HG03469 (cell line): ENCODE measurements around the gene IFFO2.

Source experiments
- ATAC-seq: cut with Tn5 transposase; IDR thresholded peaks from one replicate; pipeline ENCODE4 v1.9.1; 2021; ENCODE audit warnings: mild to moderate bottlenecking, moderate library complexity, moderate number of reproducible peaks; ENCODE audit not compliant: unreplicated experiment

IFFO2 gene

GRCh38 chr1:18938707-18939070 lies 17.8 kb downstream of the IFFO2 start:
- no peak for ATAC-seq

DNA sequence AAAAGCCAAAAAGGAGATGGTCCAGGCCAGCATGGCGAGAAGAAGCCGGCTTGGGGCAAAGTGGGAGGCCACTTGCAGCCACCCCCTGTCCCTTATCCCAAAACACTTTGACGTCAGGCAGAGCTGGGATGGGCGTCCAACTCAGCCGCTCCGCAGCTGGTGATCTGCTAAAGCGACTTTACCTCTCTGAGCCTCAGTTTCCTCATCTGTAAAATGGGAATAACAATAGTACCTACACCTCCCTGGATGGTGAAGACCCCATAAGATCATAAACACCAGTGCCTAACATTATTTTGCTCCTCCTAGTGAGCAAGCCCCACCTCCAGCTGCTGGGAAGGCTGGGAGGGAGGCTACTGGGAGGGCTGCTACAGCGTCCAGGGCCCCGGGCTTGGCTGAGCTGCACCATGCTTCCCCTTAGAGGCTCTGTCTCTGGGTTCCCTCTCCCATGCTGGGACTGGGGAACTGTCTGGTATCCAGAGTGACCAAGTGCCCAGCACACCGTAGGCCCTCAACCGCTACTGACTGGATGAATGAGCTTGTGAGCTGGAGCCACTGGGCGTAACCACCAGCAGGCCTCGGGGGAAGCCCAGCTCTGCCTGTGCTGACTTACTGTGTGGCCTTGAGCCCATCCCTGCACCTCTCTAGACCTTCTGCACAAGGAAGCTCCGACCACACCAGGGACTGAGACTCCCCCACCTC lies 18.3 kb downstream of the IFFO2 start:
- ATAC-seq: no peak

DNA sequence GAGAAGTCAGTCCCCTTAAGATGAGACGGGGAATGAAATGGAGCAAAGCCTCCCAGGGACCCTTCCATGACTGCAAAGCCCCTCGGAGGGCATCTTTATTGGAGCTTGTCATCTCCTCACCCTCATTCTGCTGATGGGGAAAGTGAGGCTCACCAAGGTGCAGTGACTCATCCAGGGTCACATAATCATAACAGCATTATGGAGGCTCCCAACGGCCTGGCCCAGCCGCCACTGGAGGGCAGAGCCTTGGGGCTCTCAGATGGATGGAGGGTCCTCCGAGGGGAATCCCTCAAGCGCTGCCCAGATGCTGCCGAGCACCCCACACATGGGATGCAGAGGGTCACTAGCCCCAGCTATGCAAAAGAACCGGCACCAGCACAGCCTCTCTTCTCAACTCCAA lies 18.9 kb downstream of the IFFO2 start:
- ATAC-seq: no peak

DNA sequence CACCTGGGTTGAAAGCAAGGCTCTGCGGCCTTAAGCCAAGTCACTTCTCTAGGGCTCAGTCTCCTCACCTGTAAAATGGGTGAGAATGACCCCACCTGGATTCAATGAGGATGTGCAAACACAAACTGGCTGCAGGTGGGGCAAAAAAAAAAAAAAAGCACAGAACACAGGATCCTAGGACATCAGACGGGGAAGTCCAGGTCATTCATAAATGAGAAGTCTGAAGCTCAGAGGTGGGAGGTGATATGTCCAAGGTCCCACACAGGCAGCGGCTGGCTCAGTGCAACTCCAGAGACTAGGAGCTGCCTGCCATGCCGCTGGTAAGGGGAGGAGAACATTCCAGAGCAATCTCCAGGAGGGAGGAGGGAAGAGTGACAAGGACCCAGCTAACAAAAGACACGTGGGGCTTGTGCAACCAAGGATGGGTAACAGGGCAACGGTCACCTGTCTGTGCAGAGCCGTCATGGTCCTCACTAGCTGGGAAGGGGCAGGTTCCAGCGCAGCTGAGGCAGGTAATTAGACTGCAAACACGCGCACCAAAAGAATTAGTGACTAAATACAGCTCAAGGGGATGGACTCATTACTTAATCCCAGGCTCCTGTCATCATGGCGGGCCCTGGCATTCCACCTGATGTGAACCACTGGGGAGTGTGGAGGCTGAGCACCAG lies 19.5 kb downstream of the IFFO2 start:
- ATAC-seq: no peak

DNA sequence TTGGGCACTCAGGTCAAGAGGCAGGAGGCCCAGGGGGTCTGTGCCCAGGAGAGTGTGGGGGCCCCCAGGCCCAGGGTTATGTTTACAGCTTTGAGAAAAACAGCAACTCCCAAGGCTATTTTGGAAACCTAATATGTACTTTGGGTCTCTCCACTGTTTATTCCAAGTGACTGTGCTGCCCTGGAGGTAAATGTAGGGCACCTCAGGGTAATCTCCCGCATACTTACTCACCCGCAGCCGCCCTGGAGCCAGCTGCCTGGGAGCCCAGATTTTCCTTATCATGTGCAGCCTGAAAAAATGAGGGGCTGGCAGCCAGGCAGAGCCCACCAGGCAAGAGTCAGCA lies 20.0 kb downstream of the IFFO2 start:
- no peak for ATAC-seq

DNA sequence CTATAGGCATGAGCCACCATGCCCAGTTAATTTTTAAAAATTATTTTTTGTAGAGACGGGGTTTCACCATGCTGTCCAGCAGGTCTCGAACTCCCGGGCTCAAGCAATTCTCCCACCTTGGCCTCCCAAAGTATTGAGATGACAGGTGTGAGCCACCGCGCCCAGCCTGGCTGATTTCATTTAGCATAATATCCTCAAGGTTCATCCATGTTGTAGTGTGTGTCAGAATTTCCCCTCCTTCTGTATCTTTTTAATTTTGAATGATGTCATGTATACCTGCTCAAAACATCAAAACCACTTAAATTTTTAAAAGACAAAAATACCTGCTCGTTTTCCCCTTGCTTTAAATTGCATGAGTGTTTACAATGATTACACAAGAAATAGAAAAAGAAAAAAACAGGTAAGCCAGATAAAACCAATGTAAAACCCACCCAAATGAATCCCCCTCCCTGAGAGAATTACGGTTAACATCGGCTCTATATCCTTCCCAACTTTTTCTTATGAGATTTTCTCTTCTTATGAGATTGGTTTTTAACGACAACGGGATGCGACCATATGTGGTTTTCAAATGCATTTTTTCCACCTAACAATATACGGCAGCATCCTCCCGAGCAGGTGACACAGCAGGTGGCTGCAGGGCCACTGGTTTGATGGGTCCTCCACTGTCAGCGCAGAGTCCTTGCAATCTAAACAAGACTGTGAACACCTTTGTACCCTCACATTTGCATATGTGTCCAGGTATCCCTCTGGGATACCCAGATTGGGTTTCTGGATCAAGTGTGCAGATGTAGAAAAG lies 22.1 kb downstream of the IFFO2 start:
- ATAC-seq: no peak

GRCh38 chr1:18932879-18933278 lies 23.6 kb downstream of the IFFO2 start:
- ATAC-seq: no peak

DNA sequence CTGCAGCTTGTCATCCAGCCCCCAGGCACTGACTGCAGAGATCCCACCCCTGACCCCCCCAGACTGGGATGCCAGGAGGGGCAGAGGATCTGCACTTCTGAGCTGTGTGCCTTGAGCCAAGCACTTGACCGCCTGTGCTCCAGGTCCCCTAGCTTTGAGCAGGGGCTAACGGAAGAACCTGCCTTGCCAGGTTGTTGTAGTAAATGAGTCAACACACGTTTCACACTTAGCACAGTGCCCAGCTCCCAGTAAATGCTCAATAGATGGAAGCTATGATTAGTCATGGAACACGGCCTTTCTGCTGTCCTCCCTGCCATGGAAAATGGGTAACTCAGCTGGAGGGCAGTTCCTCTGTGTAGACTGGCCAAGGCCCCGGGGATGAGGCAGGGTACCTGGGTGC lies 24.1 kb downstream of the IFFO2 start:
- no peak for ATAC-seq

- no peak for ATAC-seq
Observed at GRCh38 chr1:18931730-18932129, 24.7 kb downstream of the IFFO2 start.

- ATAC-seq: no peak
Observed at GRCh38 chr1:18929686-18930085, 26.8 kb downstream of the IFFO2 start.

DNA sequence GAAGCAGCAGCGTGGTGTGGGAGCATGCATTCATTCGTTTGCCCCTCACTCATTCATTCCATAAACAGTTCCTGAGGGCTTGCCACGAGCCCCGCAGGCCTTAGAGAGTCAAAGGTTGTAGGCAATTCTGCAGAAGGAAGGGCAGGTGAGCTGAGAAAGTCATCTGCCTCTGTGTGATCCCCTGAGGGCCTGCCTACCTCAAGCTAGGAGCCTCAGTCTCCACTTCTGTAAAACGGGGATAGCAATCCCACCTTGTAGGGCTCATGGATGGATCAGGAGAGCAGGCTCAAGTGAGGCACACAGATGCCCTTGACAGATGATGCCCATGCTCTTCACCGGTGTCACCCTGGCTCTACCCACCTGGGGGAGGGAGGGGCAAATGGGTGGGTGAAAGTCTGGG lies 27.5 kb downstream of the IFFO2 start:
- no peak for ATAC-seq

GRCh38 chr1:18928406-18928805 lies 28.1 kb downstream of the IFFO2 start:
- ATAC-seq: no peak

GRCh38 chr1:18927654-18928272 lies 28.7 kb downstream of the IFFO2 start:
- ATAC-seq: no peak

GRCh38 chr1:18927082-18927653 lies 29.3 kb downstream of the IFFO2 start:
- no peak for ATAC-seq

- ATAC-seq: peak; percentile 49
Observed at GRCh38 chr1:18926315-18927081, 30.0 kb downstream of the IFFO2 start.

DNA sequence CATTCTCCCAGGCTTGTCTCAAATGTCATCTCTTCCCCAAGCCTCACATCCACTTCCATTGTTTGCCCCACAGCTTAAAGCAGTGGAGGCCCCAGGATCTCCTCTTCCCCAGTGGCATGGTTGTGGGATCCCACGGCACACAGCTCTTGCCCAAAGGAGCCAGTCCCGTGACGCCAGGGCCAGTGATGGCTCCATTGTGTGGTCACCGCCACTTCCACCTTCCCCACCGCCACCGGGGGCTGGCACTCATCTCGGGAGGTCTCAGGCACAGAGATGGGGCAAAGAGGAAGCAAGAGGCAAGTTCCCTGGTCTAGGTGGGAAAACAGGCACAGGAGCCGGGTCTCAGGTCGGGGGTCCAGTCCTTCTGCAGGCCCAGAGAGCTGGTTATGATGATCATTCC lies 31.2 kb downstream of the IFFO2 start:
- ATAC-seq: no peak

DNA sequence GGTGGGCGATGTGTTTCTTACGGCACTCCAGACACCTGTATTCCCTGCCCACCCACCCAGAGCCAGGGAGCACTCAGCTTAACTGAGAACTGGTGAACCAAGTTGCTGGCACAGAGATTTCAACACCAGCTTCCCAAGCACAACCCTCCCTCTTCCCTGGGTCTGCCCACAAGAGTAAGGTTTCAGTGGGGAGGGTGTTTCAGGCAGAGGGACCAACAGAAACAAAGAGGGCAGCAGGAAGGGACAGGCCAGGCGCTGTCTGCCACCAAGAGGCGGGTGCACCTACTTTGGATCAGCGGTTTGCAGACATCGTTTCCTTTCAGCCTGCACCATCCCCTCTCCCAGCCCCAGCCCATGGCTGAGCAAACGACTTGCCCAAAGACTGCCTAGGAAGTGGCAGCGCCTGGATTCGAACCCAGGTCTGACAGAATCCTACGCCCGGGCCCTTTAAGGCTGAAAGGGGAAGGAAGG lies 32.2 kb downstream of the IFFO2 start:
- no peak for ATAC-seq

GRCh38 chr1:18923756-18924211 lies 32.7 kb downstream of the IFFO2 start:
- no peak for ATAC-seq

DNA sequence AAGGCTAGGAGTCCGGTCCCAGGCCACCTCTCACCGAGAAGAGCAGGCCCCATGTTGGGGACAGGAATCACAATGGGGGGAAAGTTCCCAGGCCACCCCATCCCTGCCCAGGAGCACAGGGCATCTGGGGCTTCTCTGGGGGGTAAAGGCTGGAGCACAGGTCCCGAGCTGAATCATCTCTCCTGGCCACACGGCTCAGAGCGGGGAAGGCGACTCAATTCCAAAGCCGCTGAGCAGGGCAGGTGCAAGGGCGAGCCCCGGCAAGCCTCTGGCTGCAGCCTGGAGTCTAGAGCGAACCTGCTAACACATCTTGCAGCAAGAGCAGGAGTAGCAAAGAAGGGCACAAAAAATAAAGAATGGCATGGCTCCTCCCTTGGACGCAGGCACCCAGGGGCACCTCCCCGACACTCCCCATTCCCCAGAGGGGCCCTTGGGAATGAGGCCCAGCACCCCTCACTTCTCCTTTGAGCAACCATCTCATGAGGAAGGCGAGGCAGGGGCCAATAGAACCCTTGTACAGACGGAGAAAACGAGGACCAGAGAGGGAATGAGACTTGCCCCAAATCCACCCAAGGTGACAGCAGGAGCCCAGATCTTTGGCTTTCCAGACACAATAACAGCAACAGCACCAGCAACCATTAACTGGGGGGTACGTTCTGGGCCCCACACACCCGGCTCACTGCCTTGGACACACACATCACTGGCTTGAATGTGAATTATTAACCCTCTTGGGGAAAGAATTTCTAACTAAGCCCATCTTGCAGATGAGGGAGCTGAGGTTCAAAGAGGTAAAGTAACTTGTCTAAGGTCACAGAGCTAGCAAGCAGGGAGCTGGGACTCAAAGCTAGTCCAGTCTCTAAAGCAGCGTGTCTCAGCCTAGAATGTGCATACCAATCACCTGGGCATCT lies 33.4 kb downstream of the IFFO2 start:
- ATAC-seq: no peak
